ENCODE measurements around the gene ATP6AP1.

GRCh38 chrX:154462396-154462795 lies 33.9 kb downstream of the ATP6AP1 start:
- TF ChIP-seq CTCF (IDR thresholded peaks at IDR 0.05) (no peak), POLR2A (IDR thresholded peaks at IDR 0.05) (no peak)

All from heart left ventricle (tissue), 13 donors.